WTC11 (cell line): Measurements from ENCODE around the gene CNKSR3. TPM values are rescaled to one million over a fixed set of nuclear protein-coding genes. Genes with fewer than 3 reads are reported as not detected.

Experiments
- ATAC-seq: fragments of 200-7000 bp; cut with Tn5 transposase; 2 replicates; pipeline ENCODE4 v1.10.0; 2021; ENCODE audit warnings: mild to moderate bottlenecking, moderate library complexity
- CTCF ChIA-PET: fragments of 300-600 bp; sonication (Branson Sonifier 250); formaldehyde crosslinking; loops from one replicate; lab custom pipeline; 2021; ENCODE audit warnings: antibody characterized with exemption; lab: Charles Lee
- POLR2A ChIA-PET: fragments of 350-600 bp; sonication (Branson Sonifier 250); formaldehyde crosslinking; loops from one replicate; lab custom pipeline; 2021; ENCODE audit warnings: antibody characterized with exemption; lab: Charles Lee
- DNase-seq: peaks from one replicate; pipeline ENCODE4 v3.0.0; 2021; ENCODE audit warnings: low spot score
- H3K27ac Mint-ChIP-seq: 2 replicates; pipeline ENCODE4 v1.8.0; 2021; ENCODE audit warnings: mixed read lengths
- H3K27me3 Mint-ChIP-seq: 2 replicates; pipeline ENCODE4 v1.8.0; 2021; ENCODE audit warnings: low read depth, mild to moderate bottlenecking, moderate library complexity, mixed read lengths
- H3K36me3 Mint-ChIP-seq: 2 replicates; pipeline ENCODE4 v1.8.0; 2021; ENCODE audit warnings: mixed read lengths
- H3K4me1 Mint-ChIP-seq: 2 replicates; pipeline ENCODE4 v1.8.0; 2022; ENCODE audit warnings: mixed read lengths
- H3K4me3 Mint-ChIP-seq: 2 replicates; pipeline ENCODE4 v1.8.0; 2021; ENCODE audit warnings: mild to moderate bottlenecking, moderate library complexity, mixed read lengths
- H3K9me3 Mint-ChIP-seq: 2 replicates; pipeline ENCODE4 v1.8.0; 2021; ENCODE audit warnings: mixed read lengths
- ARID4B ChIP-seq: sonication (generic); formaldehyde crosslinking; IDR thresholded peaks from 2 replicates; pipeline ENCODE4 v1.8.0; 2023; ENCODE audit warnings: missing genetic modification reagents, mild to moderate bottlenecking, borderline replicate concordance
- E2F4 ChIP-seq: sonication (generic); formaldehyde crosslinking; IDR thresholded peaks from 2 replicates; pipeline ENCODE4 v1.8.1; 2022; ENCODE audit warnings: low read depth, mild to moderate bottlenecking, moderate library complexity, missing genetic modification reagents, borderline replicate concordance
- ELF4 ChIP-seq: sonication (generic); formaldehyde crosslinking; IDR thresholded peaks from 2 replicates; pipeline ENCODE4 v1.8.1; 2022; ENCODE audit warnings: low read depth, mild to moderate bottlenecking, moderate library complexity, missing genetic modification reagents
- ERG ChIP-seq: fragments of 250-450 bp; sonication (Bioruptor Pico); IDR thresholded peaks from 2 replicates; pipeline ENCODE4 v1.8.0; 2021; ENCODE audit warnings: mild to moderate bottlenecking
- FOXP1 ChIP-seq: sonication (generic); formaldehyde crosslinking; IDR thresholded peaks from 2 replicates; pipeline ENCODE4 v1.8.0; 2022; ENCODE audit warnings: missing genetic modification reagents, mild to moderate bottlenecking, moderate library complexity, borderline replicate concordance
- HMGA2 ChIP-seq: fragments of 250-450 bp; sonication (Bioruptor Pico); IDR thresholded peaks from 2 replicates; pipeline ENCODE4 v1.4.0; 2021; ENCODE audit warnings: mild to moderate bottlenecking, moderate library complexity
- NFATC4 ChIP-seq: fragments of 250-450 bp; sonication (Bioruptor Pico); IDR thresholded peaks from 2 replicates; pipeline ENCODE4 v1.9.0; 2021; ENCODE audit warnings: mild to moderate bottlenecking
- NFE2L1 ChIP-seq: sonication (generic); formaldehyde crosslinking; IDR thresholded peaks from 2 replicates; pipeline ENCODE4 v1.8.1; 2023; ENCODE audit warnings: missing genetic modification reagents
- NR1H2 ChIP-seq: sonication (generic); formaldehyde crosslinking; IDR thresholded peaks from 2 replicates; pipeline ENCODE4 v1.9.0; 2021; ENCODE audit warnings: mild to moderate bottlenecking, moderate library complexity, missing genetic modification reagents
- OVOL2 ChIP-seq: fragments of 250-450 bp; sonication (Bioruptor Pico); IDR thresholded peaks from 2 replicates; pipeline ENCODE4 v1.9.0; 2021; ENCODE audit warnings: mild to moderate bottlenecking, borderline replicate concordance
- SMAD4 ChIP-seq: sonication (generic); formaldehyde crosslinking; IDR thresholded peaks from 2 replicates; pipeline ENCODE4 v1.8.0; 2022; ENCODE audit warnings: mild to moderate bottlenecking, missing genetic modification reagents
- TEAD4 ChIP-seq: sonication (generic); formaldehyde crosslinking; IDR thresholded peaks from 2 replicates; pipeline ENCODE4 v1.8.0; 2022; ENCODE audit warnings: mild to moderate bottlenecking, missing genetic modification reagents
- ZBTB21 ChIP-seq: sonication (generic); formaldehyde crosslinking; IDR thresholded peaks from 2 replicates; pipeline ENCODE4 v1.8.1; 2023; ENCODE audit warnings: mild to moderate bottlenecking, missing genetic modification reagents, borderline replicate concordance
- ZNF138 ChIP-seq: sonication (generic); formaldehyde crosslinking; conservative IDR thresholded peaks from 2 replicates; pipeline ENCODE4 v1.8.1; 2022; ENCODE audit warnings: mild to moderate bottlenecking, moderate library complexity, missing genetic modification reagents
- ZNF232 ChIP-seq: sonication (generic); formaldehyde crosslinking; IDR thresholded peaks from 2 replicates; pipeline ENCODE4 v1.8.0; 2022; ENCODE audit warnings: mild to moderate bottlenecking, missing genetic modification reagents
- ZNF317 ChIP-seq: sonication (generic); formaldehyde crosslinking; IDR thresholded peaks from 2 replicates; pipeline ENCODE4 v1.8.1; 2023; ENCODE audit warnings: low read depth, mild to moderate bottlenecking, moderate library complexity, missing genetic modification reagents, borderline replicate concordance
- ZNF512 ChIP-seq: sonication (generic); formaldehyde crosslinking; IDR thresholded peaks from 2 replicates; pipeline ENCODE4 v1.8.1; 2022; ENCODE audit warnings: missing genetic modification reagents, borderline replicate concordance
- ZNF671 ChIP-seq: fragments of 250-450 bp; sonication (Bioruptor Pico); IDR thresholded peaks from 2 replicates; pipeline ENCODE4 v1.8.0; 2021; ENCODE audit warnings: mild to moderate bottlenecking
- total RNA-seq: library from RNA; stranded (reverse); gene quantifications from 3 replicates; pipeline ENCODE4 v1.2.3, GENCODE V29; 2021

The CNKSR3 gene
- total RNA-seq, 1 experiment from 2014 or later = 5.7 TPM

GRCh38 chr6:154370545-154370944, 139.9 kb downstream of the CNKSR3 start:
- ChIA-PET POLR2A (no interaction called here), CTCF (no interaction called here)
- no peak for DNase-seq
- peak; percentile 65; the same call in 1 of the 2 replicates for ATAC-seq
- no peaks in the 10 kb centered on the region for H3K36me3 Mint-ChIP-seq
- no peaks in the 10 kb centered on the region for H3K27me3 Mint-ChIP-seq
- no peaks in the 10 kb centered on the region for H3K4me1 Mint-ChIP-seq
- H3K27ac Mint-ChIP-seq = no peak overlapping the region
- TF ChIP-seq ZNF671 (CRISPR knock-in tag) (no peak), OVOL2 (CRISPR knock-in tag) (no peak), FOXP1 (CRISPR knock-in tag) (no peak), ZNF138 (no peak), ZBTB21 (CRISPR knock-in tag) (no peak), E2F4 (CRISPR knock-in tag) (no peak), SMAD4 (CRISPR knock-in tag) (no peak), HMGA2 (CRISPR knock-in tag) (no peak), ELF4 (CRISPR knock-in tag) (no peak), ARID4B (no peak), TEAD4 (no peak), ZNF317 (CRISPR knock-in tag) (no peak), ZNF232 (no peak), ERG (CRISPR knock-in tag) (no peak), NR1H2 (no peak), ZNF512 (CRISPR knock-in tag) (no peak)
- TF ChIP-seq, all 79 proteins: peak for 0
- H3K9me3 Mint-ChIP-seq = peaks cover 12% of the 10 kb centered on the region
- H3K4me3 Mint-ChIP-seq = no peak overlapping the region

- Mint-ChIP-seq H3K9me3 (no peaks in the 10 kb centered on the region), H3K27me3 (no peaks in the 10 kb centered on the region), H3K27ac (no peak overlapping the region), H3K4me1 (no peaks in the 10 kb centered on the region), H3K36me3 (no peaks in the 10 kb centered on the region), H3K4me3 (no peak overlapping the region)
- ATAC-seq (no peak), DNase-seq (no peak)
- TF ChIP-seq NFATC4 (CRISPR knock-in tag) (no peak), NFE2L1 (CRISPR knock-in tag) (no peak)
- CTCF ChIA-PET = no interaction called here
- POLR2A ChIA-PET = no interaction called here
Observed at GRCh38 chr6:154367839-154368695, 142.4 kb downstream of the CNKSR3 start.
